Measurements from ENCODE around the gene CENPP.

DNA sequence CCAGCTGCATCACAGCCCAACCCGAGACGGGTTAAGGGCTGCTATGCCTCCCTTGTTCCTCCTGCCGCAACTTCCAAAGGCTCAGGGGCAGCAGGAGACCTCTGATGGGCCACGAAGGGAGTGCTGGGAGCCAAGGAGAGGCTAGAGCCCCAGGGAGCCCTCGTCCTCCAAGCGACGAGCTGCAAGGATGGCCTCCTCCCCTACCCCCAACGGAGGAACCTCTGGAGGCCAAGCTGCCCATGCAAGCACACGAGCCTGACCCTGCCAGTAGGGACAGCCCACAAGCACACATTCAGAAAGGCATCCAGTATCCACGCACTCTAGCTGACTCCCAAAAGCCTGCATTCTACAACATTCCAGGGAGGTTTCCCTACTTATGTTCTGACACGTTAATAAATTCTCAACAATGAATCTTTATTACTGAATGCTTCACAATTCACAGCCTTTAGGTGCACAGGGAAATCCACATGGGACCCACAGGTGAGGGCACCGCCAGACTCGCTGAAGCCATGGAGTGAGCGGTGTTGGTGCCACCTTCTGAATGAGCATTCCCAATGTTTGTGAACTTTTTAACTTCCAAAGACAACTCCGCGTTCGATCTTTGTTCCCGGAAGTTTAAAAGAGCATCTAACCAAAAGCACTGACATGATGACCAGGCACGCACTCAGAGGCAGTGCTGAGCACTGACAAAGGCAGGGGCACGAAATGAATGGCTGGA, 315.5 kb downstream of the CENPP start:
- TF ChIP-seq POLR2A (IDR thresholded peaks at IDR 0.05; ENCODE audit: low read length), result no peak
- TF ChIP-seq MAFK (IDR thresholded peaks at IDR 0.05; ENCODE audit: partially characterized antibody), result no peak

All from A549 (cell line).